Measurements from ENCODE around the gene ADGRV1. TPM values are rescaled to one million over a fixed set of nuclear protein-coding genes. Genes with fewer than 3 reads are reported as not detected.
A peak's percentile ranks its signal among the peaks of the same experiment; 100 is the strongest.

The ADGRV1 gene
- total and polyA plus RNA-seq, 9 of the 15 experiments (the other 6 are each of a cell fraction or from before 2014, with no cell fraction given), result 21.7 to 156 (median 58.2) TPM

- TF ChIP-seq E4F1 (CRISPR knock-in tag; IDR thresholded peaks at IDR 0.05; ENCODE audit: borderline replicate concordance) (no peak), ZNF324 (CRISPR knock-in tag; IDR thresholded peaks at IDR 0.05) (no peak), RAD21 (CRISPR knock-in tag; conservative IDR thresholded peaks at IDR 0.05 in 1 of 2, IDR thresholded peaks at IDR 0.05 in 1 of 2) (no peak), HMG20B (CRISPR knock-in tag; IDR thresholded peaks at IDR 0.05) (no peak)
These were observed 451.5 kb downstream of the ADGRV1 start (continued) for GRCh38 chr5:91010090-91010489.

- ATAC-seq, result no peak
- H3K9ac ChIP-seq (ENCODE audit: insufficient read depth in 1 of 2, low read depth in 2 of 2, low read length in 2 of 2), result no peak overlapping the region
- ChIA-PET CTCF (ENCODE audit: low intra/inter-chr PET ratio) (no interaction called here), POLR2A (no interaction called here)
- no peak overlapping the region for H3K27ac ChIP-seq (ENCODE audit: extremely low read depth, low read depth, low read length)
- no peaks in the 10 kb centered on the region for H3K27me3 ChIP-seq (ENCODE audit: control insufficient read depth in 2 of 2, insufficient read depth in 2 of 2, low read length in 2 of 2)
- no peaks in the 10 kb centered on the region for H3K36me3 ChIP-seq (ENCODE audit: control insufficient read depth, insufficient read depth, low read length)
- no peaks in the 10 kb centered on the region for H3K4me1 ChIP-seq (replicated peaks in 1 of 2; ENCODE audit: control insufficient read depth in 2 of 2, insufficient read depth in 2 of 2, low read length in 2 of 2)
- no peak for FAIRE-seq
- intact Hi-C loops (cut with micrococcal nuclease) (no loop called here), in situ Hi-C loops (cut with MboI) (no loop called here)
- no peak overlapping the region for H3K4me3 ChIP-seq
- H3K9me1 ChIP-seq (ENCODE audit: control insufficient read depth, insufficient read depth, low read length), result no peaks in the 10 kb centered on the region
- no peak for DNase-seq (ENCODE audit: extremely low read depth in 1 of 4, low spot score in 3 of 4)
- no peak for TF ChIP-seq SIX5 (IDR thresholded peaks at IDR 0.05; ENCODE audit: borderline replicate concordance in 1 of 2, insufficient read depth in 1 of 2, low read depth in 1 of 2, low read length in 2 of 2)
- peak; percentile 97 for TF ChIP-seq NFIC (IDR thresholded peaks at IDR 0.05)
- TF ChIP-seq NFIX (CRISPR knock-in tag; IDR thresholded peaks at IDR 0.05; ENCODE audit: low read depth), result peak; percentile 95
- H3K79me2 ChIP-seq (ENCODE audit: control insufficient read depth, insufficient read depth, low read length), result no peaks in the 10 kb centered on the region
- H2AFZ ChIP-seq (ENCODE audit: low read depth, low read length), result no peak overlapping the region
- 89% methylated on average over 1 of the region's 1 CpG for WGBS (ENCODE audit: insufficient coverage, low coverage, missing lambda C conversion rate)
- H3K9me3 ChIP-seq (replicated peaks; ENCODE audit: control insufficient read depth, insufficient read depth, low read depth, low read length), result no peaks in the 10 kb centered on the region
- no TSS peak for BruUV-seq (replicated peaks)
- H3K4me2 ChIP-seq (ENCODE audit: insufficient read depth, low read length), result no peak overlapping the region
- H4K20me1 ChIP-seq (replicated peaks; ENCODE audit: control insufficient read depth, insufficient read depth, low read length), result no peaks in the 10 kb centered on the region
These were observed 452.4 kb downstream of the ADGRV1 start for GRCh38 chr5:91011029-91011428.

Data from K562 (cell line).